HG02798 (cell line): ENCODE measurements around the gene AVEN.

ENCODE experiments used
- ATAC-seq: cut with Tn5 transposase; IDR thresholded peaks from one replicate; pipeline ENCODE4 v1.9.1; 2021; ENCODE audit warnings: mild to moderate bottlenecking; ENCODE audit not compliant: unreplicated experiment, poor library complexity

AVEN gene

DNA sequence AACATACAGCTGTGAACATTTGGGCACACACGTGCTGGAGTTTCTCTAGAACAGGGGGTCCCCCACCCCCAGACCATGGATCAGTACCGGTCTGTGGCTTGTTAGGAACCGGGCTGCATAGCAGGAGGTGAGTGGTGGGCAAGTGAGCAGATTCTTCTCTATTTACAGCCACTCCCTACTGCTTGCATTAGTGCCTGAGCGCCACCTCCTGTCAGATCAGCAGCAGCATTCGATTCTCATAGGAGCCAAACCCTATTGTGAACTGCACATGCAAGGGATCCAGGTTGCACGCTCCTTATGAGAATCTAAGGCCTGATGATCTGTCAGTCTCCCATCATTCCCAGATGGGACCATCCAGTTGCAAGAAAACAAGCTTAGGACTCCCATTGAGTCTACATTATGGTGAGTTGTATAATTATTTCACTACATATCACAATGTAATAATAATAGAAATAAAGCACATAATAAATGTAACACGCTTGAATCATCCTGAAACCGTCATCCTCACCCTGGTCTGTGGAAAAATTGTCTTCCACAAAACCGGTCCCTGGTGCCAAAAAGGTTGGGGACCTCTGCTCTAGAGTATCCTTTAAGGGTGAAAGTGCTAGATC lies 44.9 kb downstream of the AVEN start:
- ATAC-seq: no peak

DNA sequence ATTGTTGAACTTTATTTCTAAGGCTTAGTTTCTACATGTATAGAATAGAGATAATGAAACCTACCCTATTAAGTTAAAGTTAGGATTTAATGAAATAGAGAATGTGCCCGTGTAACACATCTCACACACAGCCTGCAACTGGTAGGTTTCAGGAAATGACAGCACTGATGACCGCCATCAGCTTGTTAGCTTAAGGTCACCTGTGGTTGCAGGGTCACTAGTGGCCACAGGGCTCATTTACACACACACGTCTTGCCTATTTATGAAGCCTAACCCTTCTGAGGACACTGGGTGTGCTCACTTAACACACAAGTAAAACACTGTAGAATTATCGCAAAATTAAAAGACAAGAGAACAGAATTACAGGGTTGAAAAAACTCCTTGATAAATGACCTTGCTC lies 50.6 kb downstream of the AVEN start:
- ATAC-seq: no peak

DNA sequence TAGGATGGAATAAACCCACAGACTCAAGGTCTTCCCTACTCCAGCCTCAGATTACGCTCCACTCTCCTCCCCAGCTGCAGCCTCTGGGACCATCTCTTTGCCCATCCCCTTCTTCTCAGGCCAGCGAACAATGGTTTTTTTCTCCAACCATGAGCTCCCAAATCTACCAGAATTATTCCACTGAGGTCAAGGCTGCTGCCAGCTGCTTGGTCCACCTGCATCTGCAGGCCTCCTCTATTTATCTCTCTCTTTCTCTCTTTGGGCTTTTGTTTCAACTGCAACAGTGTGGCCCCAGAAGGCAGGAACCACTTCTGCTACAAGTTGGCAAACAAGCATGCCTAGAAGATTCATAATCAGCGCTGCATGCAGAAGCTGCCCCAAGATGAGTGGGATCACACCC lies 51.6 kb downstream of the AVEN start:
- no peak for ATAC-seq

DNA sequence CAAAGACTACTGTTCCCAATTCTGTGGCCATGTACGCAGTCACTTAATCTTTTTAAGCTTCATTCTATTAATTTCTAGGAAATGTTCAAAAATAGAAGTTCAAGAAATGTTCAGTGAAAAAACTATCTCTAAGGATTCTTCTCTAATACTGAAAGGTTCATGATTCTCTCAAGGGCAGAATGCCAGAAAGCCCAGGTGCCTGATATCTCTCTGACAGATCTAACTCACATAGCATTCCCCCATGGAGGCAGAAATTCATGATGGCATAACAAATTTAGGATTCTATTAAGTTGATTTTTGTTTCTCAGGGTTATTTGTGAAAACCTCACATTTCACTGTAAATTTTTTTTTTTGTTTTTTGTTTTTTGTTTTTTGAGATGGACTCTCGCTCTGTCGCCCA lies 53.3 kb downstream of the AVEN start:
- ATAC-seq: no peak

DNA sequence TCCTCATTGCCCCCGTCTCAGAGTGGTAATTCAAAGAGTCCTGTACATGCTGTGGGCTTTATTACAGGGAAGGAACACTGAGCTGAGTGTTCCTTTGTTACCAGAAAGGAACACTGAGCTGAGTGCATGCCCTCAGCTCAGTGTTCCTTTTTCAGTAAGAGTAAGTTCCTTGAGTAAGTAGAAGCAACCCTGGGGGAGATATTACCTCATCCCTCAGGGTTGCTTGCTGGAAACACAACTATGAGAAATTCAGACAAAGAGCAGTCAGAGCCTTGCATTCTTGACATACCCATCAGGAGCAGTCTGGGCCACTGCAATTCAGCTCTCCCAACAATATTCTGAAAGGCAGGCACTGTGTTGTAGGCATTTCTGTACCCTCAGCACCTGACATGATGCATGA lies 53.7 kb downstream of the AVEN start:
- ATAC-seq: no peak

DNA sequence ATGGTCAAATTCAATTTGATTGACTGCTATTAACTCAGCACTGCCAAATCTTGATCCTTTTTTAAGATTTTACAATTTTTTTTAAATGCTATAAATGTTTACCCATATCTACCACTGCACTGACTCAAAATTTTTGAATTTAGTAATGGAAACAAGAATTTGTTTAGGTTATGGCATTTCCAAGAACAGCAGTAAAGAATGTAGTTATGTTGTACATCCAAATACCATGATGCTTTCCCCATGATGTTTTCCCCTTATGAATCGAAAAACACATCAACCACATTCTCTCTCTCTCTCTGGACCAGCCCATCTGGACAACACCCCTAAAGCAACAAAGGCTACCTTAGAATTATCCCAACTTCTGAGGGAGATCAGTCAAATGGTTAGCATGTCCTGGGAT lies 56.5 kb downstream of the AVEN start:
- ATAC-seq: no peak

DNA sequence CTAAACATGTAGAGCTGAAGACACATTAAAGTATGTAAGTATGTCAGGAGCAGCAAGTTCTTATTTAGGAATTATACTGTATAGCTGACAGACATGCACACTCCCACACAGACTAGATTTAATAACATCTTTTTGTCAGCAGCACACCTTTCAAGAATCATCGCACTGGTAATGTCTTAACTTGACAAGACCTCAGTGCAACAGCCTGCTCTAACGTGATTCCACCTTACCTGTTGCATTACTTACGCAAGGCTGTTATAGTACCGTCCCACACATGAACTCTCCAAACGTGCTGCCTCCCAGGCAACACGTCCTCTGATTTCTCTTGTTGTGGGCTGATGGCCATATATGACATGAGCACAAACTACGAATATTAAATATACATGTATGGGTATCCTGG lies 58.8 kb downstream of the AVEN start:
- ATAC-seq: no peak

DNA sequence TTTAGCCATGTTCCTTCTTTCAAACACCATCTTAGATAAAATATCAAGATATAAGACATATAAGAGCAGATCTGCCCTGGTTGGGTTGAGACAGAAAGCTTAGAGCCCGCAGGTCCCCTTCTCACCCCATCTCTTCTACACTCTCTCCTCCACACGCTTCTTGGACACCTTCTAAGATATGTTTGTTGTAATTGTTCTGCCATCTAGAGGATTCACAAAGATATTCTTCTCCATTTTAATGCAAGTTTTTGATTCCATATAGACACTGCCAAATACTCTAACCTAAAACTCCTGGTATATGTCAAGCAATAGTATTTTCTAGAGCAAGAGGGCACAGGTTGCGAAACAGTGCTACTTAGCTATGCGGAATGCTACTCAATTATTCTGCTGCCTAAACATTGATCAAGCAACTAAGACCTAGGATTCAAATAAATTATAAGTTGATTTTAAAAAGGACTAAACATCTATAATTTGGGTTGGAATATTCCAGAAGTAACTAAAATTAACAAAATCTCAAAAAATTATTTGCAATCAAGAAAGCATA lies 63.9 kb downstream of the AVEN start:
- no peak for ATAC-seq

DNA sequence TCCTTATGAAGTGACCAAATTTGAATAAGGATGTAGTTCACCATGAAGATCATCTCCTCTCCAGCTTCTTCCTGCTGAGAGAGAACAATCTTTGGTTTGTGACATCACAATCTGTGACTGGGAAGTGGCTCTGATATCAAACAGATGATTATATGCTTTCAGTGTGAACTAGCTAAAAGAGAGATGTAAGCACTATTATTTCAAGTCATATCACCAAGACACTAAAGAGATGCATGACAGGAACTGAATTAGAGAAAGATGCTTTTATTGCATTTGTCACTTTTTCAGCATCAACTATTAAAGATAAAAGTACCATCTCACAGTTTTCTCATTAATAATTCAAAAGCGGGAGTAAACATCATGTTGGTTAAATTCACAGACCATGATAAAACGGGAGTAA lies 67.2 kb downstream of the AVEN start:
- no peak for ATAC-seq

DNA sequence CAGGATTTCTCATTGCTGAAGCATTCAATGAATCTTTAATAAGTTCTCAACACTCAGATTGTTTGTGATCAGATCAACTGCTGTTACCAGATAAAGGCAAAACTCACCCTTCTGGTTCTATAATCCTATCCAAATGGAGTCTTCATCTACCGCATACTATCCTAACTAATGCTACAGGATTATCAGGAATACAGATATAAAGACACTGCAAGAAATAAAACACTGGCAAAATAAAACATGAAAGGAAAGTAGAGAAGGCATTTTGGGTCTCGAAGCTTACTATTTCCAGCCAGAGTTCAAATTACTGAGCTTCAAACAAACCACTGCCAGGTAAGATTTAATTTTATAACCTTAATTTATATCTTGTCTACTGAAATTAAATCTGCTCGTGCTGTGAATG lies 70.2 kb downstream of the AVEN start:
- no peak for ATAC-seq

DNA sequence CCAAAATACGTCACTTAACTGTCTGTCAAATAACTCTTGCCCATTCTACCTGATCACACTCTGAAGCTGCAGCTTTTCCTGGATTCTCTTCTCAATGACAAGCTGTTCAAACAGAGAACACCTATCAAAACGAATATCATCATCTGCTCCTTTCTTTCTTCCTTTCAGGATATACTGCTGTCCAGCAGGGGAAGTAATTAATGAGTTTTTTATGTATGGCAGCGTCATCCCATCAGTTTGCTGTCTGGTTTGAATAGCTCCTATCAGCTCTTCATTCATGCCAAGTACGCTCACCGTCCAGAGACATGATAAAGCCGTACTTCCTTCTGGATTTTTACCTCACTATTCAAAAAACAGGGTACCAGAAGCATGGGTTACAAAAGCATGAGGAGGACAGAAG lies 70.8 kb downstream of the AVEN start, which contains the start of gene CHRM5:
CHRM5 (plus strand) TSS at position 274 of the 400 bp plus-strand sequence. CDS start 94,221 bp downstream, outside the sequence.
- ATAC-seq: no peak

DNA sequence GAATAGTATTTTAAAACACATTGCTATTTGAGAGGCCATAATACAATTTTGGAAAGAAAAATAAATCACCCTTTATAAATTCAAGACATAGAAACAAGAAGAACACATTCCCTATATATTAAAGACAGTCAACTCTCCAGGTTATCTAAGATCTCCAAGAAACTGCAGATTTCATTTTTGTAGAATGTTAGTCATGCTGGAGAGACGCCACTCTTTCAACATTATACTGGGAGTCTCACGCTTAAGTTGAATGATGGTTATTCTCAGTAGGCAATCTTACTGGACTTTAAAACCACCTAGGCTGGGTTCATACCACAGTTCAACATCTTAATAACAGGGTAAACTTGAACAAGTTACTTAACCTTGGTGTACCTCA lies 74.4 kb downstream of the AVEN start:
- ATAC-seq: no peak

DNA sequence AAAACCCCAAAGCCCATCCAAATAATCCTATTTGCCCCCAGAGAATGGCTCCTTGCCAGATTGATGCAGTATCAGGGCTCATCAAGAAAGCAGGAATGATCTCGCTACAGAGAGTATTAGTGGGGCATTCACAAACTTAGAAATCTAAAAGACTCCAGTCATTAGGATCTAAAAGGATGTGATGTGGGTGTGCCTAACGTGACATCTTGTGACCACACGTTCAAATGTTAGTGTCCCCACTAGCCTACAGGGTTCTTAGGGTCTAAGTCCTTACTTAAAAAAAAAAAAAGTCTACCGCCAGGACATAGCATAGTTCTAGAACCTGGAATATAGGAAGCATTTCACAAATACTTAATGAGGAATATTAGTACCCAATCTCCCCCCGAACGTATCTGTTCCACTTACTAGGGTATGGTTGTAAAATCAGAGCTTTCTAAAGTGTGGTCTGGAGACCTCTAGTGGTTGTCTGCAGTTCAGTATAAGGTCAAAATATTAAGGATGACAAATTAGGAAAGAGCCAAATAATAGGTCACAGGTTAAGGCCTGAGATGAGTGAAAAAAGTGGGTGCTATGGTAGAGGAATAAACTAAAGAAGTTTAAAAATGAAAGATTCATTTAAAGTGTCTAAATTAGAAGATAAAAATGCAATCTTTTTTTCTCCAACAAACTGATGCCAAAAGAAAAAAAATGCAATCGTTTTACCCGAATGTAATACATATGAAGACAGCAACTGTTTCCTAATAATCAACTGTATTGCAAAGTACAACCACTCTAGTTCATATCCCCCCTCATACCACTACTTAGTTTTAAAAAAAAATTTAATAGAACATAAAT lies 75.0 kb downstream of the AVEN start:
- peak; percentile 46 for ATAC-seq

DNA sequence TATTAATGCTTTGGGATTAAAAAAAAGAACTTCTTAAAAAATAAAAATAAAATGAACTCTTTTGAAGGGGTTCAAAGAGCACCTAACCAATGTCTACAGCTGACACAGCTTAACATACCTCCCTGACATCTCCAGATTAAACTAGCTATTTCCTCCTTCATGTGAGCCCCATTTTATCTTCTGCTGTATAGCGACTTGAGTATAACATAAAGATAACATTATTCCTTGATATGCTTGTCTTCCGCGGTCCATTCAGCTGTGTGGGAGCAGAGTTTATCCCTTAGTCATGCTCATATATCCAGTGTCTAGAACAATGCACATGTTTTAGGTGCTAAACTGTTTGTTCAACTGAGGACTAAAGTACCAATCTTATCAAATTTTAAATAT lies 78.5 kb downstream of the AVEN start:
- ATAC-seq: no peak

DNA sequence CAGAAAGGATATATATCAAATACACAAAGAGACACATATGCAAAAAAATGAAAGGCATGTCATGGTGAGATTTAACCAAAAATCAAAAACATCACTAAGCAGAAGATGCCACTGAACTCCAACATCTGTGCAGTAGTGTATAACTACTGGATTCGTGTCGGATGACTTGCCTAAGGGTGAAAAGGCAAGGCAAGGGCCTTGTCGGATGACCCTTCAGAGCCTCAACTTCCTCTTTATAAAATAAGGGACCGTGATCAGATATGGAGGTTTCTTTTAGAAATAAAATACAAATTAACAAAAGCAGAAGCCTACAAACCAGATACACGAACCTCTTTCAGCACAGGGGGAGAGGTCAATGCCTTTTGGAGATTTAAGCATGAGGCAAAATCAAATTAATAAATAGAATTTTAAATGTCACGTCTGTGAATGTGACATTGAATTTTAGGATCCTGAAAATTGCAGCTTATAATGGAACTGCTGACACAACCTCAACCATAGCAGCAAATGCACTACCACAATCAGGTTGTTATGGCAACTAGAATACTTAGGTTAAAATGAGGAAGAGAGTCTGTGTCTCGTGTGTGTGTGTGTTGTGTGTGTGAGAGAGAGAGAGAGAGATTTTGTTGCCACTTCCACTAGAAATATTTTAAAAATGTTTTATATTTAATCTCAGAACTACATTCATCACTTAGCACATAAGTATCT lies 79.0 kb downstream of the AVEN start:
- no peak for ATAC-seq

DNA sequence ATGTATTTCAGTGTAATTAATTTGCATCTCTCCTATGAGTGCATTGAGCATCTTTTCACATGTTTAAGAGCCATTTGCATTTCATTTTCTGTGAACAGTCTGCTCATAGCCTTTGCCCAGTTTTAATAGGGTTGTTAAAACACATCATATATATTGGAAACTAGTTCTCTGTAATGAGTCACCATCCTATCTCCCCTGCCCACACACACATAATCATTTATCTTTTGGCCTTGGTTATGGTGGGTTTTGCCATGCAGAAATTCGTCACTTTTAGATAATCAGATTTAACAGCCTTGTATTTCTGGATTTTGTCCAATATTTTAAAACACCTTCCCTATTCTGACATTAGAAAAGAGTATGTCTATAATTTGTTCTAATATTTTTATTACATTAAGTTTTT lies 82.6 kb downstream of the AVEN start:
- ATAC-seq: no peak

DNA sequence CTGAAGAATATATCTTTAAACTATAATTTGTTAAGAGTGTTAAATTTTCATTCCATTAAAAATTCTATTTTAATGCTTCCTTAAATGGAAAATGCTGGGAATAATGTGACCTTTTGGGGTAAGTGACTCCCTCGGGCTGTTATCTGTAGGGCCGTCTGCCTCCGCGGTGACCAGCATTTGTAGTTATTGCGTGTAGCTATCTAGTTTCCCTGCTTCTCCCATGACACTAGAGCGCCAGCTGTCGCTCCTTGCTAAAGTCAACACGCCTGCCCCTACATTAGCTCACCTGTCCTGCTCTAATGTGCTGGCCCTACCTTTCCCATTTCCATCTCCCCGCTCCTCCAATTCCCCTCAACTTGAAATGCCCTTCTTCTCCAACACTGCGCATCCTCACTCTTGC lies 83.1 kb downstream of the AVEN start:
- no peak for ATAC-seq

DNA sequence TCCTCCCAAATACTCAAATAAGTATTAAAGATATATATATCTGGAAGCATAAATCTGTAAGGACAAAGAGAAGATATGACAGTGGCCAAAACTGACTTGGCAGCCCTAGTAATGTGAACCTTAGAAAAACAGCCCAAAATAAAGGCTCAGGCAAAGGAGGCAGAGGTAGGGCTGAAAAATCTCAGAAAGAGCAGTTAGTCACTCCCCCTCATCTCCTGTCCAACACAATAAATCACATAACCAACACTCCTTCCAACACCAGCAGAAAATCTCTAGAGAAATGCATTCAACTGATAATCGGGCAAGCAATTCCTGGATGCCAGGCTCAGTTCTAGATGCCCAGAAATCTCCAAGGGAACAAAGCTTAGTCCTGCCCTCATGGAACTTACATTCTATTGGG lies 92.9 kb downstream of the AVEN start:
- ATAC-seq: no peak

DNA sequence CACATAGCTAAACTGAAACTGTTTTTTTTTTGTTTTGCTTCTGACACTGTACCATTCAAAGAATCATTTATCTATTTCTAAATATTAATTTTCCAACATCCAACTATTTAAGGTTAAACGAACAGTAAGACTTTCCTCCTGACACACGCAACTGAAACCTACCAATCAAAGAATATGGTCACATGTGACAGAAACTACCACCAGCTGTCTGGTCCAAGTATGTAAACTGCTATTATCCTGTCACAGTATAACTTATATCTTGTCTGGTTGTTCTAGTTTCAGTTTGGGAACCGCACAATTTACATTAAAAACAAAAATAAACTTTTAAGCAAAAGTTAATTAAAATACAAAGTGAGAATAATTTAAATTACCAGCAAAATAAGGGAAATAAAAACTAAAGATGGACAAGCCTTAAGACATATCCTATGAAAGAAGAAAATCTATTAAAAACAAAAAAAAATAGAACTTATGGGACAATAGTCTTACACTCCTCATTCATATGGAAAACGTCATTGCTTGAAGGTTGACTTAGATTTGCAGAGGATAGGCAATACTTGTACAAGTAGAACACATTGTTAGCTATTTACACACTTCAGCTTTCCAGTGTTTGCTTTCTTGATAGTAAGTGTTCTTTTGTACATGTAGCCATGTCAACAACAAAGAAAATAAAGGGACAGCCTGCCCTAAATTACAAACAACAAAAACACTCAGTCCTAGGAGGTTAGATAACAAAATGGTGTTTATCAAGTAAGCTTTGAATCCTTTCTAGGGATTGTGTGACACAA lies 97.5 kb downstream of the AVEN start:
- peak; percentile 73 for ATAC-seq

DNA sequence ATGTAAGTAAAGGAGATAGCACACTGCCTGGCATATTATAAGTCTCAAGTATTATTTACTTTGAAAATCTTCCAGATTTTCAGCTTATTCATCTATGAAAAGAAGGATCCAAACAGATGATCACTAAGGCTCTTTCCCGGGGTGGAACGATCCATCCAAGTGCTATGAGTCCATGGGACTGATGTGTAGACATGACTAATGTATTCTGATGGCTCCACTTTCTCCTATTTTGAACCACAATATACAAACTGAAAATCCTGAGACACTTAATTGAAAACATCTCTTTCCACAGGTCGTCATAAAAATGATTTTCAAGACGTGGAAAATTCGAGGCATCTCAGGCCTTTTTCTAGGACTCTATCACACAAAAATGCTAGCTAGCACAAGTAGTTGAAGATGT lies 104.1 kb downstream of the AVEN start:
- no peak for ATAC-seq
